Chondrocyte (in vitro differentiated cells): Measurements from ENCODE around the gene NTPCR. TPM values are rescaled to one million over a fixed set of nuclear protein-coding genes. Genes with fewer than 3 reads are reported as not detected.

Source experiments
- DNase-seq: peaks from one replicate; pipeline ENCODE4 v3.0.0; 2021; ENCODE audit warnings: mixed read lengths, low spot score
- H3K27ac Mint-ChIP-seq: one replicate; pipeline ENCODE4 v1.8.0; 2021; ENCODE audit warnings: mild to moderate bottlenecking, moderate library complexity, mixed read lengths; ENCODE audit not compliant: unreplicated experiment
- H3K27me3 Mint-ChIP-seq: 2 replicates; pipeline ENCODE4 v1.8.0; 2021; ENCODE audit warnings: low read depth, mixed read lengths
- H3K36me3 Mint-ChIP-seq: 2 replicates; pipeline ENCODE4 v1.8.0; 2021; ENCODE audit warnings: low read depth, mixed read lengths
- H3K4me1 Mint-ChIP-seq: 2 replicates; pipeline ENCODE4 v1.8.0; 2021; ENCODE audit warnings: low read depth, mild to moderate bottlenecking, mixed read lengths
- H3K4me3 Mint-ChIP-seq: one replicate; pipeline ENCODE4 v1.8.0; 2021; ENCODE audit warnings: mild to moderate bottlenecking, moderate library complexity, mixed read lengths; ENCODE audit not compliant: unreplicated experiment
- H3K9me3 Mint-ChIP-seq: 2 replicates; pipeline ENCODE4 v1.8.0; 2021; ENCODE audit warnings: low read depth, mixed read lengths
- CTCF ChIP-seq: fragments of 200-600 bp; sonication (generic); IDR thresholded peaks from 2 replicates; pipeline ENCODE4 v1.5.0; 2021; ENCODE audit warnings: antibody characterized with exemption, mild to moderate bottlenecking, moderate library complexity
- total RNA-seq: library from RNA; stranded (reverse); gene quantifications from 3 replicates; pipeline ENCODE4 v1.2.1, GENCODE V29; 2021

Gene NTPCR
- total RNA-seq, 1 donor from 2014 or later: 24.8 TPM

GRCh38 chr1:233024199-233024598 is 73.8 kb downstream of the NTPCR start:
- no peak for DNase-seq
- peaks cover 5% of the 10 kb centered on the region for H3K36me3 Mint-ChIP-seq
- no peak for TF ChIP-seq CTCF
- peaks cover 6% of the 10 kb centered on the region for H3K4me1 Mint-ChIP-seq
- no peak overlapping the region for H3K27ac Mint-ChIP-seq
- H3K27me3 Mint-ChIP-seq: no peaks in the 10 kb centered on the region
- H3K4me3 Mint-ChIP-seq: no peak overlapping the region
- H3K9me3 Mint-ChIP-seq: no peaks in the 10 kb centered on the region

- DNase-seq: no peak
These were observed 74.7 kb downstream of the NTPCR start for GRCh38 chr1:233025157-233025556.

GRCh38 chr1:233025567-233025966 is 75.2 kb downstream of the NTPCR start:
- Mint-ChIP-seq H3K27me3 (no peaks in the 10 kb centered on the region), H3K36me3 (peaks cover 2% of the 10 kb centered on the region), H3K4me3 (no peak overlapping the region), H3K4me1 (peaks cover 4% of the 10 kb centered on the region), H3K27ac (no peak overlapping the region), H3K9me3 (no peaks in the 10 kb centered on the region)
- peak; percentile 27 for TF ChIP-seq CTCF
- no peak for DNase-seq

More at GRCh38 chr1:233025157-233025556, 74.7 kb downstream of the NTPCR start:
- TF ChIP-seq CTCF: peak; percentile 72
- no peaks in the 10 kb centered on the region for H3K9me3 Mint-ChIP-seq
- peaks cover 6% of the 10 kb centered on the region for H3K4me1 Mint-ChIP-seq
- peaks cover 2% of the 10 kb centered on the region for H3K36me3 Mint-ChIP-seq
- H3K4me3 Mint-ChIP-seq: no peak overlapping the region
- no peaks in the 10 kb centered on the region for H3K27me3 Mint-ChIP-seq
- H3K27ac Mint-ChIP-seq: no peak overlapping the region

- no peaks in the 10 kb centered on the region for H3K9me3 Mint-ChIP-seq
- no peaks in the 10 kb centered on the region for H3K27me3 Mint-ChIP-seq
- no peak overlapping the region for H3K4me3 Mint-ChIP-seq
- no peak for DNase-seq
- no peak for TF ChIP-seq CTCF
- no peak overlapping the region for H3K27ac Mint-ChIP-seq
- no peaks in the 10 kb centered on the region for H3K4me1 Mint-ChIP-seq
- H3K36me3 Mint-ChIP-seq: peaks cover 2% of the 10 kb centered on the region
These were observed 76.6 kb downstream of the NTPCR start for GRCh38 chr1:233027046-233027445.

- TF ChIP-seq CTCF: no peak
These were observed 81.1 kb downstream of the NTPCR start for GRCh38 chr1:233031521-233031920.

More at GRCh38 chr1:233031521-233031920, 81.1 kb downstream of the NTPCR start:
- Mint-ChIP-seq H3K4me1 (no peaks in the 10 kb centered on the region), H3K9me3 (no peaks in the 10 kb centered on the region), H3K36me3 (no peaks in the 10 kb centered on the region), H3K4me3 (no peak overlapping the region), H3K27me3 (no peaks in the 10 kb centered on the region), H3K27ac (no peak overlapping the region)
- DNase-seq: no peak
